ENCODE measurements around the gene PHOSPHO1.

DNA sequence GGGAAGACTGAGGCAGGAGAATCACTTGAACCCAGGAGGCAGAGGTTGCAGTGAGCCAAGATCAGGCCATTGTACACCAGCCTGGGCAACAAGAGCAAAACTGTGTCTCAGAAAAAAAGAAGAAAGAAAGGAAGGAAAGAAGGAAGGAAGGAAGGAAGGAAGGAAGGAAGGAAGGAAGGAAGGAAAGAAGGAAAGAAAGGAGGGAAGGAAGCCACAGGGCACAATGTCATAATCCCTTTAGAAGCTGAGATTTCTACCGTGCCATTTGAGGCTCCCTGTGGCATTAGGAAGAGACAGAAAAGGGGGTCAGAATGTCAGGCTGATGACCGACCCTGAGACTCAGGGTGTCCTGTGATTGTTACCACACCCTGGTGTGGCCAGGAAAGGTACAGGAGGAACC is 26.8 kb downstream of the PHOSPHO1 start:
- TF ChIP-seq CTCF (conservative IDR thresholded peaks at IDR 0.05 in 1 of 2, IDR thresholded peaks at IDR 0.05 in 1 of 2; ENCODE audit: low read depth in 1 of 2, low read length in 2 of 2), result no peak
- no peak for TF ChIP-seq EZH2 (IDR thresholded peaks at IDR 0.05; ENCODE audit: low read length, missing control alignments)

All from fibroblast of lung (primary cell).